Ureter (tissue), 1 donor: ENCODE results near the gene TSHZ2. TPM values are rescaled to one million over a fixed set of nuclear protein-coding genes. Genes with fewer than 3 reads are reported as not detected.

Experiments used
- DNase-seq: peaks from one replicate; pipeline ENCODE4 v3.0.0-alpha.2; 2020; ENCODE audit warnings: low spot score
- total RNA-seq: library from RNA; stranded (reverse); gene quantifications from one replicate; pipeline ENCODE4 v1.2.4, GENCODE V29; 2023
- donor health status: DM: yes; HTN: yes; CAD: no.

The TSHZ2 gene
- total RNA-seq, 1 donor from 2014 or later: 23.3 TPM

DNA sequence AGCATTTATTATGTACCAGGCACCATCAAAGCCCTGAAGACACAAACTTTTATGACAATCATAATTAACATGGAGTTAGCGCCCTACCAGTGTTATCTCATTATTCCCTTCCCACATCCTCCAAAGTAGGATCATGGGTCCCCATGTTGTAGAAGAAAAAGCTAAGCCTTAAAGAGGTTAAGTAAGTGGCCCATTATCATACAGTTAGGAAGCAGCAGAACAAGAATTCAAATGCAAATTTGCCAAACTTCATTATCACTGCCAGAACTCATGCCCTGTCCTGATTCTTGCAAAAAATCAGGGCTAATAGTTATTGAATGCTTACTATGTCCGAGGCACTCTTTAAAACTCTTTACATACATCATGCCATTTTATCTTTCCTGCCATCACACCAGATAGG lies 310.9 kb downstream of the TSHZ2 start:
- no peak for DNase-seq

DNA sequence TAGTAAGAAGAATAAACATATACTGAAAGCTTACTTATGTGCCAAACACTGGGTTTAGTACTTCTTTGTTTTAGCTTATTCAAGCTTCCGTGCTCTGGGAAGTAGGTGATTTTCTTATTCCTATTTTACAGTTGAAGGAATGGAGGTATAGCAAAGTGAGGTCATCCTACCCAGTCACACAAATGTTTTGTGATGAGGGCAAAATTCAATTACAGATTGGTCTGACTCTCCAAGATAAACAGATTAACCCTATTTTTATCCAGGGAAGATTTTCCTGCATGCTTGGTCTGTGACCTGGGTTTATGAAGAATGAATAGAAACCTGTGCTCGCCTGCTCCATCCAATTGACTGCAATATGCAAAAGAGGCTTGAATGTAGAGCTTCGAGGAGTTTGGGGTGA lies 311.4 kb downstream of the TSHZ2 start:
- DNase-seq: no peak

DNA sequence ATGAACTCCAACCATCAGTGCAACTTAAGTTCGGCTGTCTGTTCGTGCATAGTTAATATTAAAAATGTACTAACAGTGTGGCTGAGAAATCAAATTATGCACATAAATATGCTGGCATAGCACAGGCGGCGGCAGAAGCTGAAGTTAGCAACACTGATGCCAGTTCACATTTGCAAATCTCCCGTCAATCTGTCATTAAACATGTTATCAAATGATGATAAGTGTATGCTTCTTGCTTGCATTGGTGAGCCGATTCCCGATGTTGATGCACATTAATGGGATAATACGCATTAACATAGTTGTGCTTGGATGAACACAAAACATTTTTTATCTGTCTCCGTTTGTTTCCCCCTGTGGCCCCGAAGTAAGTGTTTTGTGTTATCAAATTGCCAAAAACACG lies 312.1 kb downstream of the TSHZ2 start:
- DNase-seq: no peak

DNA sequence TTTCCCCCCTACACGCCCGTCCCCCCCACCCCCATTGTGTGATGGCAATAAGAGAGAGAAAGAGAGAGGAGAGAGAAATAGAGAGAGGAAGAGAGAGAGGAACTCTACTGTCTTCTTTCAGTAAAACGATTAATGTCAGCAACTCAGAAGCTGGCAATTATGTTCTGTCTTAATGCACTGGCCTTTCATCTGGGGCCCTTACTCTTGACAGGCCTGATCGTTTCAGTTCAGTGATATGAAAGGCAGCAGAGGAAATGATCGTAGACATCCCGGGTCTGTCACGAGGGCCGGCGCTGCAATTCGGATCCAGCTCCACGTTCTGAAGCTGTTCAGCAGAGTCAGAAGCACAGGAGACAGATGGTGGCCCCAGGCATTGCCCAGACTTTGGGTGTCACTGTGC lies 312.5 kb downstream of the TSHZ2 start:
- DNase-seq: no peak

DNA sequence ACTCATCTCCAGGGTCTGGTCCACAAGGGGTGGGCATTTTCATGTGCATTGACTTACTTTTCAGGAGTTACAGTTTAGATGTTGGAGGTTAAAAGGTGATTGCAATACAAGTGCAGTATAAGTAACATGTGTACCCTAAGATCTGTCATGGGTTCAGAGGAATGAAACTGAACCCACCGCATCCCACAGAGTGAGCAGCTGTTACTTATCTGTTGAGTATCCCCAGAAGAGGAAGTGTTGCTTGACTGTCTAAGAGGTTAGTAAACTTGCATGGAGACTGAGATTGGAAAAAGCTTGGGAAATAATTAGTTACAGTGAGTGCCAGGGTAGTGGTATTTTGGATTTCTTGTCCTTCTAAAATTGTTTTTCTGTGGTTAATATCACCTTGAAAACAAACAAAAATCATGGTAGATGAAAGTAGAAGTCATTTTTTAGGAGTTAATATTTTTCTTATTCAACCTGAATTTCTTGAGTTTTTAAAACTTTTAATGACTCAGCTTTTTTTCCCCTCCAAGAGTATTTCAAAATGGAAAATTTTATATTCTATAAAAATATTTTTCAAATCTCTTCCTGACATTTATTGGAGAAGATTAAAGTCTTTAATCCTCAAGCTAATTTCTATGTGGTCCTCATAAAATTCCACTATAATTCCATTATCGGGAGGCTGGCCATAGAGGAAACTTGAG lies 315.3 kb downstream of the TSHZ2 start:
- no peak for DNase-seq

DNA sequence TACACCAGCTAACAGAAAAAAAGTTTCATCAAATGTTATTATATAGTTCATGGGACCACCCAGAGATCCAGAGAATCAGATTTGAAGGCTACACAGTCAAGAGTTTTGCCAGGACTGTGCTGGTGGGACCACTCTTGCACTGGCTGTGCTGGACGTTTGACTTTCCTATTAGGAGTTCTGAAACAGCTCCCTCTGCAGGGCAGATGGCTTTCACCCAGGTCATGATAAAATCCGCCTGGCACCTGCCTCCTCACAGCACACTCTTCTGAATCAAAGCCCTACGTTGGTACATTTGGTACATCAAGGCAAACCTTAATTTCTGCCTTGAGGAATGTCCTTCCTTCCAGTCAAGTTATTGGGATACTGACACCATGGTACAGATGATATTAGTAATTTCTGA lies 319.4 kb downstream of the TSHZ2 start:
- no peak for DNase-seq

DNA sequence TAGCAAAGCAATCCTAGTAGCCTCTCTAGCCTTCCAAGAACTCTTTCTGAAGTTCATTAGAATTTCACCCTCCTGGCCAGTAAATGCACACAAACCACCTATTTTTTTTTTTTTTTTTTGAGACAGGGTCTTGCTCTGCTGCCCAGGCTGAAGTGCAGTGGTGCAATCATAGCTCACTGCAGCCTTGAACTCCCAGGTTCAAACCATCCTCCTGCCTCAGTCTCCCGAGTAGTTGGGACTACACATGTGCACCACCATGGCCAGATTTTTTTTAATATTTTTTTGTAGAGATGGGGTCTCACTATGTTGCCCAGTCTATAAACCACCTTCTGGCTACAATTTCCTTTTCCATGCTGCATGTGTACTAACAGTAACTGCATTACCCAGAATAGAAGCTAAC lies 320.2 kb downstream of the TSHZ2 start:
- DNase-seq: no peak

DNA sequence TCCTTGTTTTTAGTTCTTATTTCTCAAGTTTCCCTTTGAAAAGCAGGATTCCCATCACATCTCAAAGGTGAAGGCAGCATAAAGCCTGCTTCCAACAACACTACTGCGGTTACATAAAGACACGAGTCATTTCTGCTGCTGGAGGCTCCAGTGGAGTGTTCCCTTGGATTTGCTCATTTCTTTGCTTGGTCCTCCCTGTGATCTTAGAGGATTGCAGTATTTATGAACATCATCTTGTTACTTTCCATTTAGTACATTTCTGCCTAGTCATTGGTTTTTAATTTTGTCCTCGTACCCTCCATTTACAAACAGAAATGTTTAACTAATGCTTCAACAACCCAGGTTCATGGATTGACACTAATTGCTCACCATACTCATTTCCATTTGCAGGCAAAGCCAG lies 322.6 kb downstream of the TSHZ2 start:
- DNase-seq: no peak

DNA sequence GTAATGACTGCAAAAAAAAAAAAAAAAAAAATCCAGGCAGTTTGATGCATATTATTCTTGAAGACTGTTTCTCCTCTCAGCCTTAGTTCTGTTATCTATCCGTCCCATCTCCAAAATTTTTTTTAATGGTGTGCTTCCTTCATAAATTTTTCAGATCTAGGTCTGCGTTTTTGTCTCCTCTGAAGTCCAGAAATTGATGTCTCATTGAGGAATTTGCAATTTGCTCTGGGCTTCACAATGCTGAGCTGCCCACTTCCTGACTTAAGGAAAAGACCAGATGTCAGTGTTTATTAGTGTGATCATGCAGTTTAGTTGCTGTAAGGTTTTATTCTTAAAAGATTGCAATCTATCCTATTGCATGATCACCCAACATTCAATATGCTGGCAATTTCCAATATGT lies 323.9 kb downstream of the TSHZ2 start:
- no peak for DNase-seq

DNA sequence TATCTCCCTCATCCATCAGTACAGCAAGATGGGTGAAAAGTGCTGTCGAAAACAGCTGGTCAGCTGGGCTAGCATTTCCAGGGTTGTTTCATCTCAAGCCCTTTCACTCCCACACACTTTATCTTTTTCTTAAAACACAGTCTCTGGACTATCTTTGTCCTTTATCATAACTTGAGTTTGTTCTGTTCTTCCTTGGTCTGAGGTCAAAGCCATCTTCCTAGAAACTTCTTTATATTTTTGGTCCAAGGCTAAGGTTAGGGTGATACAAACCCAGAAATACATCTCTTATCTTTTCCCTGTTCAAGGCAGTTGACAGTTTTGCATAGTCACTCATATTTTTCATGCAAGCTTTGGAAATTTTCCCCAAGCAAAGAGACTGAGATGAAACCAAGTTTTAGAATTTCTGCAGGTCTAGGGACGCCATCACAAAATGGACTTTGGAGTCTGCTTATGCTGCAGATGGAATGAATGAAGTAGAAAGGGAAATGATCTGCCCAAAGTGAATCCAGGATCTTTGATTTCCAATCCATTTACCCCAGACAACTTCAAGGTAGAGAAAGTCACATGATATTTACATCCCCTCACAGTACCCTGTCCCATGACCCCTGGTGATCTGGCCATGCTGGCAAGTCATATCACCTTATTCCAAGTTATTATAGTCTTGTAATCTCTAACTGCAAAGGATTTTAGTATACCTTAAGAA lies 324.4 kb downstream of the TSHZ2 start:
- DNase-seq: no peak

DNA sequence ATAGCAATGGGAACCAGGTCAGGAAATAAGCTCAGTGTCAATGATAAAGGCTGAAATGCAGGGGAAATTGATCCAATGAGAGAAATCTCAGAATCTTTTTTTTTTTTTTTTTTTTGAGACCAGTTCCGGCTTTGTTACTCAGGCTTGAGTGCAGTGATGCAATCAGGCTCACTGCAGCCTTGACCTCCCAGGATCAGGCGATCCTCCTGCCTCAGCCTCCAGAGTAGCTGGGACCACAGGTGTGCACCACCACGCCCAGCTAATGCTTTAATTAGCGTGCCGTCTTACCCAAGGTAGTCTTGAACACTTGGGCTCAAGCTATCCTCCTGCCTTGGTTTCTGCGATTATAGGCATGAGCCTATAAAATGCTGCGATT lies 325.0 kb downstream of the TSHZ2 start:
- DNase-seq: no peak

DNA sequence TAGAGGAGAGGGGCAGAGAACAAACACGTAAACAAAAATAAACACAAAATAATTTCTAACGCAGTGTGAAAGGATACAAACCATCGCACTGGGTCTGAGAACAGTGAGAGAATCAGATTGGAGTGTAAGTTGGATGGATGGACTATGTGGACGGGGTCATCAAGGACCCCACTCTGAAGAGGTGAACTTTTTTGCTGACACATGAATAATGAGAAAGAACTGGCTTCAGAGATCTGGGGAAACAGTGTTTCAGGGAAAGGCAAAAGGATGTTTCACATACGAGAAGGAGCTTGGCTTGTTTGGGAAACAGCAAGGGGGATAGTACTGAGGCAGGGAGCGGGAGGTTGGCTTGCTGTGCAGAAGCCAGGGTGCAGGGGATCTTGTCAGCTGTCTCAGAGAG lies 326.1 kb downstream of the TSHZ2 start:
- DNase-seq: no peak

DNA sequence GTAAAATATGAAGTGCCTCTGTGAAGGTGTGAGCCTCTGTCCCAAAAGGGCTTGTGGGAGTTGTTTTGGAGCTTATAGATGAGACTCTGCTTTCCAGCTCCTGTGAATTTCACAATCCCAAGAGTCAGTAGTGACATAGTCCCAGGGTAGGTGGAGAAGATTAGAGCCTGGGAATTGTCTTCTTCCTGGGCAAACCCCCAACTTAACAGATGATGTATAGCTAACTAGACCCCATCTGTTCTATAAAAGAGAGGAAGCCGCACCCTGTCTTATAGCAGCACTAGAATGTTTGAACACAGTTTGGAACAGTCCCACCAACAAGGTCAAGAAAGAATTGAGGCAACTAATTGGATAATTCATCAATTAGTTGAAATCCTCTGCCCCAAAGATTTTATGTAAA lies 326.8 kb downstream of the TSHZ2 start:
- no peak for DNase-seq

DNA sequence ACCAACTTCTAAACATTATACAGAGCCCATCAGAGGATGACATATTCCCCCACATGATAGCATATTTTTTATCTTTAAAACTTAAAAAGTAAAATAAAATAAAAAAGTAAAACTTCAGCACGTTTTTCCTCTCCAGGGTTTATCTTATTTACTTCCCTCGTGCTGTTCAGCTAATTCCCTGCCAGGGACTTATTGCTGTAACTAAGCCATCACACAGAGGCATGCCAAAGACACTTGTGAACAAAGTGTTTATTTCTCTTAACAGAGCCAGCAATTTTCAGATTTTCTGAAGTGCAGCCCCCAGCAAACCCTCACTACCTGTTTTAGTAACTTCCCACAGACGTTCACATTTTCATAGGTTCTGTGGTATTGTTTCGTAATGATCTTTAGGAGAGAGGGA lies 327.7 kb downstream of the TSHZ2 start:
- DNase-seq: no peak

DNA sequence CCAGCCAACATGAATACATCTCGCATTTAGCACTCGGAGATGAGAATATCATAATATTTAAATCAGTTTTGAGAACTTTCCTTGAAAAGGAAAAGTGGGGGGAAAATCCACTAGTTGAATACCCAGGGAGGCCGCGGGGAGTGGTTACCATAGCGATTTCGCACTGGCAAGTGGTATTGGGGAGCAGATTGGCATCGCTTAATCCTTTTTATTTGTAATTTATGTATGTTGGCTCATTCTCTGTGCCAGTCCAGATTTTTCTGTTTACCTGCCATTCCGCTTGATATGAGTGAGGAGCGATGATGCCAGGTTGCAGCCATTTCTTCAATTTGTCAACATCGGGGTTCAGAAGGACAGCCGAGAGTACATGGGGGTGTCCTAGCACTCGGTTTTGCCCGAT lies 329.7 kb downstream of the TSHZ2 start:
- DNase-seq: no peak

DNA sequence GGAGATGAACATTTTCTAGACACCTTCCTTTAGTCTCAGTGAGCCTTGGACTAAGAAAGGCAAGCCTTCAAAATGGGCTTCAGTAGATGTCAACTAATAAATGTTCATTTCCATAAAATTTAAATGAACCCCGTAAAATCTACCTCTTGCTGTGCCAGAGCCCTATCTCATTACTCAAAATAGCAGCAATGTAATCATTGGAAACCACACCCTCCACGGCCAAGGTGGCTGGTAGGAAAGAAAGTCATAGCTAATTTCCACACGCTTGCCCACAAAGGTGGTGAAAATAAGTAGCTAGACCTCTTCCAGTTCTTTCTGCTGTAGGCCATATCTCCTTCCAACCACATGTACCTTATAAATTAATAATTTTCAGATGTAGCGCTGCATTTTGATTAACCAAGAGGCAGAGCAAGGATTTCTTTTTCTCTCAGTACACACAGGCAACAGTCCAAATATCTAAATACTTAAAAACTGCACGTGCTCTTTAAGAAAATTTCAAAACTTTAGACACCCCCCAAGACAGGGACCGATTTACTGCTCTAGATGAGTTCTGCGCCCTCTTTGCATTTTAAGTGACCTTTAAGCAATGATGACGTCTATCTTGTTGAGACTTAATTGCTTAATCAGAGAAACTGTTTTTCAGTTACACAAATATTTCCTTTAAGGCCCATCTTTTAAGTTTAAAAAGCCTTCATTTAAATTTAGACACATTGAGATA lies 330.7 kb downstream of the TSHZ2 start:
- no peak for DNase-seq

DNA sequence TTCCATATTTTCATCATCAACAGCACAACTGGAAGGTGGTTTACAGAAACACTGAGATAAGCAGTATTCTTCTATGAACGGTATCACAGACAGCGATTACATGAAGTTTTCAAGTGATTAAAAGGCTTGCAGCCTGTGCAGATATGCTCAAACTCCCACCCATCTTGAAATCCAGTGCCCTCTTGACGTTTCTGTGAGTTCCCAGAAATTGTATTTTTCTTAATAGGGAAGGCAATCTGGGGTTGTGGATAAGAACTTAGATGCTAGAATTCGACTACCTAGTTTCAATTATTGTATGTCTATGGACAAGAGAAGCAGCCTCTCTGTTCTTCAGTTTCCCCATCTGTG lies 331.2 kb downstream of the TSHZ2 start:
- DNase-seq: no peak

DNA sequence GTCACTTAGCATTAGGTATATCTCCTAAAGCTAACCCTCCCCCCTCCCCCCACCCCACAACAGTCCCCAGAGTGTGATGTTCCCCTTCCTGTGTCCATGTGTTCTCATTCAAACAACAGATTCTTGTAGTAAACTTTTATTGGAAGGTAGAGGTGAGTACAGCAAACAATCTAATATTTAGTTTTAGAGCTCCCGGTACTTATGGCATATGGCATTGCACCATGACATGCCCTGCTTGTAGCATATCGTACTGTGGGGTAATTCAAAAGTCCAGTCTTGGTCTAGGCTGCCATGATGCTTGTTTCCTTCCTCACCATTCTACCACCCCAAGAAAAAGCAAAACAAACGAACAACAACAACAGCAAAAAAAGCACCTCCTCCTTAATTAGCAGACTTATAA lies 332.0 kb downstream of the TSHZ2 start:
- DNase-seq: no peak

DNA sequence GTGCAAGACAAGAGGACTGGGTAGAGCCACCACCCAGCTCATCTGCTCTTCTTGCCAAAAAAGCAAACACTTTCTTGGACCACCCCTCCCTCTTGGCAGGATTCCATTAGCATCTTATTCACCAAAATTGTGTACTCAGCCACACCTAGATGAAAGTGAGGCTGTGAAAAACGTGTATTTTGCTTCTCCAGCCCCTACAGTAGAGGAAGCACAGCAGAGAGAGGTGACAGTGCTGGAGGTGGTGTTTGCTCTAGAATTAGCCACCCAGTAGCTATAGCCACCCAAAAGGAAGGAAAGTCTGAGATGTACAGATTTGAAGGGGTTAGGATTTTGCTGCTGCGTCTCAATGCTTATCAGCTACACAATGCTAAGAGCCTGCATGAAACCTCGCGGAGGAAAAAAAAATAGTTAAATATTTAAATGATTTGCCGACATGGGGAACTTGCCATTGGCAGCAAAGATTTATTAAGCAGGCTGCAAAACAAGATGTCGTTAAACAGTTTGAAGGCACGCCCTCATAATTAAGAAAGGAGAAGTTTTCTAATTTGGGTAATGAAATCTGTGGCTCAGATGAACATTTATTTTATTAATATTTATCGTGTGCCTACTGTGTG lies 334.1 kb downstream of the TSHZ2 start:
- DNase-seq: no peak

DNA sequence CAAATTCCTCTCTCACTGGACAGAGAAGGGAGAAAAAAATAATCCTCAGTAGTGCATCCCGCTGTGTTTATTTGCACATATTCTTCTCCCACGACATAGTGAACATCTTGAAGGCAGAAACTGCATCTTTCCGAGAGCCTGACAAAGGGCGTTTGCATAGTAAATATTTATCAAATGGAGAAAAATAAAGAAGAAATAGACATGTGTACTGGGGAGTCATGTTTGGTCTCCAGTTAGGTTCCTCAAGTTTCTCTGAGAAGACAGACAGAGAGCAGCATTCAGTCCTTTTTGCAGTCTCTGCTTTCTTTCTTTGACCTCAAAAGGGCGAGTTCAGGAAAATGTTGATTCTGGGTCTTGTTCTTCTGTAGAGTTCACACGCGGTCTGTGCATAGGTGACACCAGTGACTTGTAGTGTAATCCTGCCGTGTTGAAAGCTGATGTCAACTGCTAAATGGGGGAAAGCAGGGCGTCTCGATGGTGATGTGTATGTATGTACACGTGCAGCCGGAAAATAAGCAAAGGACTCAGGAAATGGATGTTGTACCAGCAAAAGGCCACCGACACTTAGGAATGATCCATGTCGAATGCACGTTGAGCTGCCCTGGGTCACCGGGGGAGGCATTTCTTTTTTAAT lies 335.9 kb downstream of the TSHZ2 start:
- DNase-seq: no peak

DNA sequence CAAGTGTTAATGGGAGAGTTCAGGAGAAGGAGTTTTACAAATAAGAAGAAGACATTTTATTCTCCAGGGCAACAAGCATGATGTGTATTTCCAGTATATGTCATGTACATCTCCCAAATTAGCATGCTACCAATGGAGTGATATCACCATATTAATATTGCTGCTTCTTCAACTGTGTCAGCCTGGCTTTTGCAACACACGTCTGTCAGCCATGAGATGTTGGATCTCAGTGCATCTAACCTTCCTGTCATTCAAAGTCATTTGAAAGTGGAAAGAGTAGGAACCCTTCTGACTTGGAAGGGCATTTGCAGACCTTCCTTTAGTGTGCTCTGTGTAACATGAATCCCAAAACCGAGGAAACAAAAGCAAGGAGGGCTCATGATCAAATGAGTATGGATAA lies 337.4 kb downstream of the TSHZ2 start:
- no peak for DNase-seq

DNA sequence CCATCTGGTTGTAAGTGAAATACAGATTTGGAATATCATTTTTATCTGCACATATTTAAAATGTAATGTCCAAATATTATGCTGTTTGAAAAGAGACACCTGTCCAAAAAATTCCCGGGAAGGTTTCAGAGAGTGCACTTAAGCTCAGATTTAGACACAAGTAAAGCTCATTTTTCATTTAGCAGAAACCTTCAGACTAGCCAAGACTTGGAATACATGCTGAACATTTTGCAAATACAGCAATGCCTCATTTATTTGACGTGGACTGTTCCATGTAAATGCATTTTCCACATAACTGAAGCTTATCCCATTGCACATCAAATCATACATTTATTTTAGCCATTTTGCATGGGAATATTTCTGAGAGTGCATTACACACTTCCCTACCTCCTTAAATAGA lies 340.8 kb downstream of the TSHZ2 start:
- DNase-seq: no peak
